Measurements from ENCODE around the gene PAN3.

DNA sequence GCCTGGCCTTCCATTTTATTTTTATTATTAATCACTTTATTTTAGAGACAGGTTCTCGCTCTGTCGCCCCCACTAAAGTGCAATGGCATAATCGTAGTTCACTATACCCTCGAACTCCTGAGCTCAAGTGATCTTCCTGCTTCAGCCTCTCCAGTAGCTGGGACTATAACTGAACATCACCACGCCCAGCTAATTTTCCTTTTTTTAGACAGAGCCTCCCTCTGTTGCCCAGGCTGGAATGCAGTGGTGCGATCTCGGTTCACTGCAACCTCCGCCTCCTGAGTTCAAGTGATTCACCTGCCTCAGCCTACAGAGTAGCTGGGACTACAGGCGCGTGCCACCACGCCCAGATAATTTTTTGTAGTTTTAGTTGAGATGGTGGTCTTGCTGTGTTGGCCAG lies 6.7 kb upstream of the PAN3 start:
- TF ChIP-seq, protein P1, sequence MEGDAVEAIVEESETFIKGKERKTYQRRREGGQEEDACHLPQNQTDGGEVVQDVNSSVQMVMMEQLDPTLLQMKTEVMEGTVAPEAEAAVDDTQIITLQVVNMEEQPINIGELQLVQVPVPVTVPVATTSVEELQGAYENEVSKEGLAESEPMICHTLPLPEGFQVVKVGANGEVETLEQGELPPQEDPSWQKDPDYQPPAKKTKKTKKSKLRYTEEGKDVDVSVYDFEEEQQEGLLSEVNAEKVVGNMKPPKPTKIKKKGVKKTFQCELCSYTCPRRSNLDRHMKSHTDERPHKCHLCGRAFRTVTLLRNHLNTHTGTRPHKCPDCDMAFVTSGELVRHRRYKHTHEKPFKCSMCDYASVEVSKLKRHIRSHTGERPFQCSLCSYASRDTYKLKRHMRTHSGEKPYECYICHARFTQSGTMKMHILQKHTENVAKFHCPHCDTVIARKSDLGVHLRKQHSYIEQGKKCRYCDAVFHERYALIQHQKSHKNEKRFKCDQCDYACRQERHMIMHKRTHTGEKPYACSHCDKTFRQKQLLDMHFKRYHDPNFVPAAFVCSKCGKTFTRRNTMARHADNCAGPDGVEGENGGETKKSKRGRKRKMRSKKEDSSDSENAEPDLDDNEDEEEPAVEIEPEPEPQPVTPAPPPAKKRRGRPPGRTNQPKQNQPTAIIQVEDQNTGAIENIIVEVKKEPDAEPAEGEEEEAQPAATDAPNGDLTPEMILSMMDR (IDR thresholded peaks at IDR 0.05) = no peak
- TF ChIP-seq POLR2A (IDR thresholded peaks at IDR 0.05) = no peak
